HepG2 (cell line): Measurements from ENCODE around the gene YBX2. TPM values are rescaled to one million over a fixed set of nuclear protein-coding genes. Genes with fewer than 3 reads are reported as not detected.

Source experiments
- FOXA1 ChIP-seq, 2 experiments: fragments of 450-650 bp in 1 of 2; sonication (generic) in 1 of 2; formaldehyde crosslinking in 1 of 2; IDR thresholded peaks; 2 replicates each; pipeline versions ENCODE4 v1.4.0 to v1.6.1; 2016 to 2020; ENCODE audit warnings: missing genetic modification reagents in 1 of 2
- HIC2 ChIP-seq: sonication (generic); formaldehyde crosslinking; IDR thresholded peaks from 2 replicates; pipeline ENCODE4 v1.9.0; 2022; ENCODE audit warnings: low read depth, missing genetic modification reagents
- PBX3 ChIP-seq: sonication (generic); formaldehyde crosslinking; IDR thresholded peaks from 2 replicates; pipeline ENCODE4 v1.8.1; 2023; ENCODE audit warnings: missing genetic modification reagents, inconsistent platforms, borderline replicate concordance
- RBFOX2 ChIP-seq: fragments of 200-400 bp; formaldehyde crosslinking; IDR thresholded peaks from 2 replicates; pipeline ENCODE4 v1.6.1; 2017; ENCODE audit warnings: low read depth, mild to moderate bottlenecking, low read length
- RCOR2 ChIP-seq: IDR thresholded peaks from 2 replicates; pipeline ENCODE4 v1.6.1; 2016; ENCODE audit warnings: missing biosample characterization, missing genetic modification reagents
- RXRB ChIP-seq: IDR thresholded peaks from 2 replicates; pipeline ENCODE4 v1.6.1; 2016; ENCODE audit warnings: borderline replicate concordance, missing genetic modification reagents, missing compliant biosample characterization
- SAFB2 ChIP-seq: sonication (generic); formaldehyde crosslinking; IDR thresholded peaks from 2 replicates; pipeline ENCODE4 v1.5.1; 2020; ENCODE audit warnings: missing genetic modification reagents, low read depth, mild to moderate bottlenecking, borderline replicate concordance
- SNAPC4 ChIP-seq: sonication (generic); formaldehyde crosslinking; IDR thresholded peaks from 2 replicates; pipeline ENCODE4 v1.4.0; 2020; ENCODE audit warnings: mild to moderate bottlenecking, missing genetic modification reagents
- STAT6 ChIP-seq: sonication (generic); formaldehyde crosslinking; IDR thresholded peaks from 2 replicates; pipeline ENCODE4 v1.4.0; 2020; ENCODE audit warnings: missing genetic modification reagents, mild to moderate bottlenecking, borderline replicate concordance
- ZNF264 ChIP-seq: sonication (generic); formaldehyde crosslinking; IDR thresholded peaks from 2 replicates; pipeline ENCODE4 v1.4.0; 2020; ENCODE audit warnings: missing genetic modification reagents
- ZNF326 ChIP-seq: sonication (generic); formaldehyde crosslinking; IDR thresholded peaks from 2 replicates; pipeline ENCODE4 v1.4.0; 2020; ENCODE audit warnings: missing genetic modification reagents, borderline replicate concordance
- ZNF33A ChIP-seq: sonication (generic); formaldehyde crosslinking; IDR thresholded peaks from 2 replicates; pipeline ENCODE4 v1.5.1; 2020; ENCODE audit warnings: missing genetic modification reagents, mild to moderate bottlenecking, moderate library complexity, borderline replicate concordance
- ZNF567 ChIP-seq: sonication (generic); formaldehyde crosslinking; IDR thresholded peaks from 2 replicates; pipeline ENCODE4 v1.8.1; 2023; ENCODE audit warnings: mild to moderate bottlenecking, missing genetic modification reagents, borderline replicate concordance
- polyA plus RNA-seq, 8 experiments: library from polyadenylated mRNA; depleted of rRNA in 3 of 8; stranded (reverse) in 7 of 8; unstranded in 1 of 8; fragments of >200 nt; fragmentation: Illumina TruSeq in 4 of 8; extraction: Trizol in 4 of 8; gene quantifications; 2 replicates each; pipeline versions ENCODE4 v1.2.1 to v1.2.3, GENCODE V29; 2011 to 2016; ENCODE audit warnings: low read depth in 4 of 8, missing spikeins in 1 of 8, mixed read lengths in 1 of 8; ENCODE audit not compliant: insufficient read depth in 1 of 8
- total RNA-seq, 5 experiments: library from RNA; depleted of rRNA; stranded (reverse); fragments of >200 nt; fragmentation: Illumina TruSeq; extraction: Trizol; gene quantifications; 2 replicates each; pipeline ENCODE4 v1.2.3, GENCODE V29; 2016; ENCODE audit warnings: low read depth in 1 of 5

YBX2 gene
- total and polyA plus RNA-seq, 2 of the 13 experiments (the other 11 are each of a cell fraction or from before 2014, with no cell fraction given): 0.12 to 0.22 TPM

- peak; percentile 47 for TF ChIP-seq RBFOX2
- TF ChIP-seq ZNF567: no peak
- no peak for TF ChIP-seq PBX3 (CRISPR knock-in tag)
- TF ChIP-seq ZNF264: no peak
- no peak for TF ChIP-seq ZNF33A
- 0 out of 2 replicates have a peak, but pooled peaks have one; percentile 16 for TF ChIP-seq RCOR2 (CRISPR knock-in tag)
- TF ChIP-seq ZNF326: no peak
- TF ChIP-seq HIC2 (CRISPR knock-in tag): peak; percentile 72
- peak; percentile 48; the same call in 1 of the 2 replicates for TF ChIP-seq RXRB (CRISPR knock-in tag)
- no peak for TF ChIP-seq STAT6
- TF ChIP-seq FOXA1 (IDR thresholded peaks at IDR 0.05): no peak
- TF ChIP-seq FOXA1 (CRISPR knock-in tag; IDR thresholded peaks at IDR 0.05): no peak
- TF ChIP-seq SAFB2 (CRISPR knock-in tag): no peak
- TF ChIP-seq SNAPC4 (CRISPR knock-in tag): no peak
Observed at GRCh38 chr17:7258731-7259554, 35.5 kb downstream of the YBX2 start (continued).
